WI38 (cell line): ENCODE measurements around the gene HK1.

Source experiments
- H3K4me3 ChIP-seq: 2 replicates; pipeline ENCODE4 v1.5.1; 2011; ENCODE audit warnings: low read depth, mild to moderate bottlenecking, control low read depth, low read length
- CTCF ChIP-seq: IDR thresholded peaks from 2 replicates; pipeline ENCODE4 v1.5.1; 2012; ENCODE audit warnings: low read depth, mild to moderate bottlenecking, control low read depth, low read length

The HK1 gene

GRCh38 chr10:69451209-69451783 is 173.0 kb downstream of the HK1 start, which contains the start of gene TSPAN15:
TSS of gene TSPAN15 (plus strand) at chr10:69451465. CDS start at chr10:69451595, 130 bp downstream.
- H3K4me3 ChIP-seq: peak within 1 kb of the TSS; percentile 70
- no peak for TF ChIP-seq CTCF
